HEK293 (cell line): ENCODE measurements around the gene PSMD8.

Experiments used
- BCL11A ChIP-seq: fragments of 450-650 bp; formaldehyde crosslinking; IDR thresholded peaks from 2 replicates; pipeline ENCODE4 v1.5.1; 2016; ENCODE audit warnings: low read depth, missing biosample characterization, missing genetic modification characterization
- BCL11B ChIP-seq: fragments of 450-650 bp; formaldehyde crosslinking; IDR thresholded peaks from 2 replicates; pipeline ENCODE4 v1.5.1; 2016; ENCODE audit warnings: low read depth, missing biosample characterization, missing genetic modification characterization
- HIC1 ChIP-seq: fragments of 450-650 bp; formaldehyde crosslinking; IDR thresholded peaks from 2 replicates; pipeline ENCODE4 v1.5.1; 2016; ENCODE audit warnings: missing biosample characterization, missing genetic modification characterization
- IKZF3 ChIP-seq: fragments of 450-650 bp; IDR thresholded peaks from 2 replicates; pipeline ENCODE4 v1.5.0; 2018; ENCODE audit warnings: missing biosample characterization, mild to moderate bottlenecking, missing genetic modification characterization, moderate library complexity
- MEIS1 ChIP-seq: sonication (generic); formaldehyde crosslinking; IDR thresholded peaks from 2 replicates; pipeline ENCODE4 v1.8.1; 2022; ENCODE audit warnings: missing genetic modification reagents, mild to moderate bottlenecking, borderline replicate concordance
- OVOL3 ChIP-seq: fragments of 450-650 bp; formaldehyde crosslinking; IDR thresholded peaks from 2 replicates; pipeline ENCODE4 v1.5.1; 2016; ENCODE audit warnings: missing biosample characterization, missing genetic modification characterization
- PBX3 ChIP-seq: sonication (generic); formaldehyde crosslinking; IDR thresholded peaks from 2 replicates; pipeline ENCODE4 v1.8.1; 2022; ENCODE audit warnings: mild to moderate bottlenecking, moderate library complexity, missing genetic modification reagents
- RBAK ChIP-seq: fragments of 450-650 bp; formaldehyde crosslinking; IDR thresholded peaks from 2 replicates; pipeline ENCODE4 v1.5.1; 2016; ENCODE audit warnings: missing biosample characterization, missing genetic modification characterization
- TCF7L2 ChIP-seq: IDR thresholded peaks from 2 replicates; pipeline ENCODE4 v1.6.1; 2011; ENCODE audit warnings: low read depth, mild to moderate bottlenecking, inconsistent platforms, low read length, moderate library complexity, borderline replicate concordance
- YY1 ChIP-seq: fragments of 450-650 bp; formaldehyde crosslinking; IDR thresholded peaks from 2 replicates; pipeline ENCODE4 v1.5.1; 2018; ENCODE audit warnings: missing biosample characterization, missing genetic modification characterization
- YY2 ChIP-seq: fragments of 450-650 bp; formaldehyde crosslinking; IDR thresholded peaks from 2 replicates; pipeline ENCODE4 v1.5.1; 2016; ENCODE audit warnings: missing biosample characterization, missing genetic modification characterization
- ZBTB11 ChIP-seq: fragments of 450-650 bp; formaldehyde crosslinking; conservative IDR thresholded peaks from 2 replicates; pipeline ENCODE4 v1.5.1; 2016; ENCODE audit warnings: low read depth, missing biosample characterization, missing genetic modification characterization
- ZBTB17 ChIP-seq: fragments of 450-650 bp; formaldehyde crosslinking; IDR thresholded peaks from 2 replicates; pipeline ENCODE4 v1.5.1; 2016; ENCODE audit warnings: missing biosample characterization, missing genetic modification characterization
- ZBTB48 ChIP-seq: fragments of 450-650 bp; formaldehyde crosslinking; IDR thresholded peaks from 2 replicates; pipeline ENCODE4 v1.5.1; 2016; ENCODE audit warnings: missing biosample characterization, missing genetic modification characterization
- ZBTB8A ChIP-seq: fragments of 450-650 bp; formaldehyde crosslinking; IDR thresholded peaks from 2 replicates; pipeline ENCODE4 v1.5.1; 2016; ENCODE audit warnings: missing biosample characterization, missing genetic modification characterization
- ZEB2 ChIP-seq: fragments of 450-650 bp; formaldehyde crosslinking; IDR thresholded peaks from 2 replicates; pipeline ENCODE4 v1.5.1; 2016; ENCODE audit warnings: missing biosample characterization, missing genetic modification characterization
- ZFP41 ChIP-seq: fragments of 450-650 bp; formaldehyde crosslinking; IDR thresholded peaks from 2 replicates; pipeline ENCODE4 v1.5.1; 2016; ENCODE audit warnings: missing biosample characterization, missing genetic modification characterization, borderline replicate concordance
- ZNF121 ChIP-seq: fragments of 450-650 bp; formaldehyde crosslinking; IDR thresholded peaks from 2 replicates; pipeline ENCODE4 v1.5.1; 2016; ENCODE audit warnings: missing biosample characterization, missing genetic modification characterization
- ZNF132 ChIP-seq: fragments of 450-650 bp; formaldehyde crosslinking; IDR thresholded peaks from 2 replicates; pipeline ENCODE4 v1.5.1; 2017; ENCODE audit warnings: missing biosample characterization, missing genetic modification characterization, borderline replicate concordance
- ZNF2 ChIP-seq: fragments of 450-650 bp; formaldehyde crosslinking; IDR thresholded peaks from 2 replicates; pipeline ENCODE4 v1.5.1; 2016; ENCODE audit warnings: missing biosample characterization, missing genetic modification characterization
- ZNF274 ChIP-seq, 2 experiments: fragments of 200-500 bp in 1 of 2; fragments of 450-650 bp in 1 of 2; sonication (Bioruptor generic) in 1 of 2; formaldehyde crosslinking in 1 of 2; IDR thresholded peaks; 2 replicates each; pipeline versions ENCODE4 v1.5.1 to v1.6.1; 2014 to 2016; ENCODE audit warnings: borderline replicate concordance in 1 of 2, inconsistent platforms in 1 of 2, low read length in 1 of 2, missing biosample characterization in 1 of 2, missing genetic modification characterization in 1 of 2
- ZNF292 ChIP-seq: fragments of 450-650 bp; formaldehyde crosslinking; IDR thresholded peaks from 2 replicates; pipeline ENCODE4 v1.5.1; 2016; ENCODE audit warnings: low read depth, missing biosample characterization, missing genetic modification characterization, borderline replicate concordance
- ZNF366 ChIP-seq: fragments of 450-650 bp; formaldehyde crosslinking; conservative IDR thresholded peaks from 2 replicates; pipeline ENCODE4 v1.5.1; 2016; ENCODE audit warnings: missing biosample characterization, missing genetic modification characterization
- ZNF473 ChIP-seq: fragments of 450-650 bp; formaldehyde crosslinking; IDR thresholded peaks from 2 replicates; pipeline ENCODE4 v1.5.1; 2017; ENCODE audit warnings: missing biosample characterization, missing genetic modification characterization
- ZNF580 ChIP-seq: fragments of 450-650 bp; formaldehyde crosslinking; IDR thresholded peaks from 2 replicates; pipeline ENCODE4 v1.5.1; 2016; ENCODE audit warnings: missing biosample characterization, missing genetic modification characterization
- ZNF596 ChIP-seq: fragments of 450-650 bp; IDR thresholded peaks from 2 replicates; pipeline ENCODE4 v1.5.0; 2018; ENCODE audit warnings: missing biosample characterization, mild to moderate bottlenecking, missing genetic modification characterization, moderate library complexity
- ZNF654 ChIP-seq: fragments of 450-650 bp; formaldehyde crosslinking; IDR thresholded peaks from 2 replicates; pipeline ENCODE4 v1.5.1; 2016; ENCODE audit warnings: low read depth, missing biosample characterization, missing genetic modification characterization
- ZNF747 ChIP-seq: fragments of 450-650 bp; formaldehyde crosslinking; IDR thresholded peaks from 2 replicates; pipeline ENCODE4 v1.5.1; 2016; ENCODE audit warnings: missing biosample characterization, missing genetic modification characterization
- ZNF785 ChIP-seq: fragments of 450-650 bp; formaldehyde crosslinking; IDR thresholded peaks from 2 replicates; pipeline ENCODE4 v1.5.1; 2016; ENCODE audit warnings: missing biosample characterization, missing genetic modification characterization
- ZNF837 ChIP-seq: fragments of 450-650 bp; formaldehyde crosslinking; IDR thresholded peaks from 2 replicates; pipeline ENCODE4 v1.5.1; 2016; ENCODE audit warnings: missing biosample characterization, missing genetic modification characterization
- ZSCAN5A ChIP-seq: fragments of 450-650 bp; formaldehyde crosslinking; IDR thresholded peaks from 2 replicates; pipeline ENCODE4 v1.5.1; 2016; ENCODE audit warnings: missing biosample characterization, missing genetic modification characterization

Gene PSMD8

GRCh38 chr19:38362076-38362945 lies 12.1 kb upstream of the PSMD8 start (continued):
- TF ChIP-seq ZNF580 (tag by site-specific recombination) (peak; percentile 57; the same call in 1 of the 2 replicates), YY1 (tag by site-specific recombination) (peak; percentile 56; the same call in 1 of the 2 replicates), ZNF654 (tag by site-specific recombination) (no peak), IKZF3 (tag by site-specific recombination) (peak; percentile 41; the same call in 1 of the 2 replicates), ZNF132 (no peak), ZNF596 (tag by site-specific recombination) (no peak), OVOL3 (tag by site-specific recombination) (no peak), ZFP41 (tag by site-specific recombination) (no peak), ZBTB48 (peak; percentile 59; the same call in 1 of the 2 replicates), ZNF366 (peak; percentile 44; the same call in 1 of the 2 replicates), ZEB2 (peak; percentile 90), BCL11B (tag by site-specific recombination) (no peak; the same call in 1 of the 2 replicates), TCF7L2 (no peak), ZNF785 (no peak), ZNF2 (tag by site-specific recombination) (peak; percentile 69; the same call in 1 of the 2 replicates), ZNF747 (tag by site-specific recombination) (no peak), BCL11A (tag by site-specific recombination) (peak; percentile 5; the same call in 1 of the 2 replicates), RBAK (tag by site-specific recombination) (no peak), ZNF837 (tag by site-specific recombination) (no peak), PBX3 (CRISPR knock-in tag) (no peak; the same call in 1 of the 2 replicates), ZNF473 (no peak), YY2 (tag by site-specific recombination) (no peak; the same call in 1 of the 2 replicates), ZBTB17 (tag by site-specific recombination) (peak; percentile 91), ZNF274 (IDR thresholded peaks at IDR 0.05; ENCODE audit: low read length) (no peak), ZNF274 (tag by site-specific recombination; IDR thresholded peaks at IDR 0.05; ENCODE audit: borderline replicate concordance) (no peak), ZNF121 (tag by site-specific recombination) (no peak), ZBTB8A (tag by site-specific recombination) (peak; percentile 91), HIC1 (peak; percentile 72), ZBTB11 (tag by site-specific recombination) (peak; percentile 89), ZSCAN5A (0 out of 2 replicates have a peak, but pooled peaks have one; percentile 44), MEIS1 (no peak), ZNF292 (tag by site-specific recombination) (no peak)
